Endothelial cell (in vitro differentiated cells): ENCODE measurements around the gene S100A12. TPM values are rescaled to one million over a fixed set of nuclear protein-coding genes. Genes with fewer than 3 reads are reported as not detected.
"Not testable (repeated sequence)": the region's sequence is repeated elsewhere in the genome, so short reads cannot be mapped to it uniquely, and the experiment has no call there.

Experiments
- DNase-seq: peaks from one replicate; pipeline ENCODE4 v3.0.0; 2021; ENCODE audit warnings: low spot score
- H3K27ac Mint-ChIP-seq: one replicate; pipeline ENCODE4 v1.8.0; 2021; ENCODE audit warnings: mixed read lengths, inconsistent platforms; ENCODE audit not compliant: unreplicated experiment
- H3K27me3 Mint-ChIP-seq: one replicate; pipeline ENCODE4 v1.8.0; 2021; ENCODE audit warnings: mild to moderate bottlenecking, moderate library complexity, mixed read lengths, inconsistent platforms; ENCODE audit not compliant: unreplicated experiment
- H3K36me3 Mint-ChIP-seq: one replicate; pipeline ENCODE4 v1.8.0; 2021; ENCODE audit warnings: mild to moderate bottlenecking, low read depth, mixed read lengths, inconsistent platforms; ENCODE audit not compliant: unreplicated experiment
- H3K4me1 Mint-ChIP-seq: one replicate; pipeline ENCODE4 v1.8.0; 2021; ENCODE audit warnings: mild to moderate bottlenecking, mixed read lengths, inconsistent platforms; ENCODE audit not compliant: unreplicated experiment
- H3K4me3 Mint-ChIP-seq: one replicate; pipeline ENCODE4 v1.8.0; 2021; ENCODE audit warnings: mild to moderate bottlenecking, mixed read lengths, inconsistent platforms; ENCODE audit not compliant: unreplicated experiment
- H3K9me3 Mint-ChIP-seq: one replicate; pipeline ENCODE4 v1.8.0; 2021; ENCODE audit warnings: mixed read lengths, inconsistent platforms; ENCODE audit not compliant: unreplicated experiment
- total RNA-seq: library from RNA; stranded (reverse); fragmentation: NEBNext Ultra II Directional; extraction: Animal tissue kit (Norgen Biotek cat#: 25700); gene quantifications from one replicate; pipeline ENCODE4 v1.2.1, GENCODE V29; 2021; ENCODE audit not compliant: unreplicated experiment
- TF ChIP-seq, protein P1 (sequence below): fragments of 200-600 bp; sonication (generic); IDR thresholded peaks from one replicate; pipeline ENCODE4 v1.5.0; 2021; ENCODE audit warnings: antibody characterized with exemption; ENCODE audit not compliant: unreplicated experiment

The S100A12 gene
- total RNA-seq, 1 donor from 2014 or later = not detected

DNA sequence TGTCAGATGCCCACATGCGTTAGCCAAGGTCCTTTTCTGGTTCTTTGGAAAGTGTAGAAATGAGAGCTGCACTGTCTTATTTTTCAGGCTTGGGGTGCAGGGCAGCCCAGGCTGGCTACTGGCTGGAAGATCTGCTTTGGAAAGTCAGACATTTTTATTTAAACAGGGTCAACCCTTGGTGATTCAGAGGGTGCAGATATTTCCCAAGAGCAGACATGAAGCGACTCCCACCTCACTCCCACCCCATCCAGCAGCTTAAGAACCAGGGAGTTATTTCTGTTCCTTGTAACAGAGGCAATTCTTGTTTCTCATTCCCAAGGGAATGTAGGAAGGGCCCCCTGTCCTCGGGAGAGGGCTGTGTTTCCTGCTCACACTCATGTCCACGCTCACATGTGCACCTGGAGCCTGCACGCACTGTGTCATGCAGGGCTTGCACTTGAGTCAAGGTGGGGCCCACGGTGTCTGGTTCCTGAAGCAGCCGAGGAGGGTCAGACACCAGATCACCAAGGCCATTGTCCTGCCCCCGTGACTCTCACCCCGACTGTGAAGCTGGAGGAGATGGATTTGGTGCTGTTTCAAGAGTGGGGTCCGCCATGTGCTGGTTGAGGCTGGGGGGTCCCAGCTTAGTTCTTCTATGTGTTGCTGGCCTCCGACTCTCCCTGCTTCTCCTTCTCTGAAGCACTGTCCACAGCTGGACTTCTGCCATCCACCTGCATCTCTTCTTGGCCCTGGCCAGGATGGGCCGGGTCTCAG is 41.9 kb upstream of the S100A12 start:
- Mint-ChIP-seq H3K27ac (no peak overlapping the region), H3K4me3 (no peak overlapping the region), H3K36me3 (peaks cover 3% of the 10 kb centered on the region), H3K4me1 (no peaks in the 10 kb centered on the region), H3K9me3 (peaks cover 4% of the 10 kb centered on the region), H3K27me3 (peaks cover 3% of the 10 kb centered on the region)
- DNase-seq = no peak
- TF ChIP-seq, protein P1, sequence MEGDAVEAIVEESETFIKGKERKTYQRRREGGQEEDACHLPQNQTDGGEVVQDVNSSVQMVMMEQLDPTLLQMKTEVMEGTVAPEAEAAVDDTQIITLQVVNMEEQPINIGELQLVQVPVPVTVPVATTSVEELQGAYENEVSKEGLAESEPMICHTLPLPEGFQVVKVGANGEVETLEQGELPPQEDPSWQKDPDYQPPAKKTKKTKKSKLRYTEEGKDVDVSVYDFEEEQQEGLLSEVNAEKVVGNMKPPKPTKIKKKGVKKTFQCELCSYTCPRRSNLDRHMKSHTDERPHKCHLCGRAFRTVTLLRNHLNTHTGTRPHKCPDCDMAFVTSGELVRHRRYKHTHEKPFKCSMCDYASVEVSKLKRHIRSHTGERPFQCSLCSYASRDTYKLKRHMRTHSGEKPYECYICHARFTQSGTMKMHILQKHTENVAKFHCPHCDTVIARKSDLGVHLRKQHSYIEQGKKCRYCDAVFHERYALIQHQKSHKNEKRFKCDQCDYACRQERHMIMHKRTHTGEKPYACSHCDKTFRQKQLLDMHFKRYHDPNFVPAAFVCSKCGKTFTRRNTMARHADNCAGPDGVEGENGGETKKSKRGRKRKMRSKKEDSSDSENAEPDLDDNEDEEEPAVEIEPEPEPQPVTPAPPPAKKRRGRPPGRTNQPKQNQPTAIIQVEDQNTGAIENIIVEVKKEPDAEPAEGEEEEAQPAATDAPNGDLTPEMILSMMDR = no peak

DNA sequence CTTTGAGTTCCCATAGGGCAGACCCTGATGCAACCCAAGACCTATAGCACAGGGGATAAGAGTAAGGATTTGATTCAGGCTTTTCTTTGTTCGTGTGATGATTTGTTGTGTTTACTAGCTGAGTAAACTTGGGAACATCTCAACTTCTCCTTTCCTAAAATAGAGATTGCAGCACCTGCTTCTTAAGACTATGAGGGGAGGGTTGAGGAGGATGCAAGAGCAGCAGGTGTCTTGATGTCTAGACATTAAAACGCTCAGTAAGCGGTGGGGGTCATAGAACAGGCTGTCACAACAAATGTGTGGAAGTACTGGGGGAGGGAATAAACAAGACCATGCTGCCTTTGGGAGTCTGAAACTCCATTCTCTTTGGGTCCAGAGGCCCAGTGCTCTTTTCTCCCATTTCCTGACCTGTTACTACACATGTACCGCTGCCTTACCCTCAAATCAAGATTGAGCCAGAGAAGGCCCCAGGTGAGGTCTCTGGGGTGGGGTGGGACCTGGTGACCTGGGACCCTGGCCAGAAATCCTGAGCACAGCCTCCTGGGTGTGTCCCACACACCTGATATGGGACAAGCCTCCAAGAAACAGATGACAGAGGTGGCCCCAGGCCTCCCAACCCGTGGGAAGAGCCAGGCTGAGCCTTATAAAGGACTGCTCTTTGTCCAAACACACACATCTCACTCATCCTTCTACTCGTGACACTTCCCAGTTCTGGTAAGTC is 40.6 kb upstream of the S100A12 start, which contains the start of gene S100A7A:
TSS of gene S100A7A (plus strand) at position 671 of the 721 bp plus-strand sequence. CDS start 1,563 bp downstream, outside the sequence.
- TF ChIP-seq, protein P1 = no peak
- no peak for DNase-seq
- no peak within 1 kb of the TSS for H3K4me3 Mint-ChIP-seq
- H3K27ac Mint-ChIP-seq = no peak within 1 kb of the TSS
- H3K27me3 Mint-ChIP-seq = peaks cover 3% of the 10 kb centered on the region
- H3K4me1 Mint-ChIP-seq = no peaks in the 10 kb centered on the region
- H3K36me3 Mint-ChIP-seq = peaks cover 3% of the 10 kb centered on the region
- peaks cover 4% of the 10 kb centered on the region for H3K9me3 Mint-ChIP-seq

DNA sequence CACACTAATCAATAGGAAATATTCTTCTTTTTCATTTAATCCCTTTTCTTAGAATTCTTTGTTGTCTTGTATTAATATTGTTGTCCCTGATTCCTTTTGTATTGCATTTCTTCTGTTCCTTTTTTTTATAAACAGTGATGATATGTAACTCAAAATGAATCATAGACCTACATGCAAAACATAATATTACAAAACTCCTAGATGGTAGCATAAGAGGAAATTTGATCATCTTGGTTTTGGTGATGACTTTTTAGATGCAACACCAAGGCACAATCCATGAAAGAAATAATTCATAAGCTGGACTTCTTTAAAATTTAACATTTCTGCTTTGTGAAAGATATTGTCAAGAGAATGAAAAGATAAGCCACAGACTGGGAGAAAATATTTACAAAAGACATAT is 38.5 kb upstream of the S100A12 start:
- not testable (repeated sequence) for H3K27me3 Mint-ChIP-seq, H3K36me3 Mint-ChIP-seq, H3K27ac Mint-ChIP-seq, DNase-seq, H3K9me3 Mint-ChIP-seq, H3K4me3 Mint-ChIP-seq, H3K4me1 Mint-ChIP-seq

DNA sequence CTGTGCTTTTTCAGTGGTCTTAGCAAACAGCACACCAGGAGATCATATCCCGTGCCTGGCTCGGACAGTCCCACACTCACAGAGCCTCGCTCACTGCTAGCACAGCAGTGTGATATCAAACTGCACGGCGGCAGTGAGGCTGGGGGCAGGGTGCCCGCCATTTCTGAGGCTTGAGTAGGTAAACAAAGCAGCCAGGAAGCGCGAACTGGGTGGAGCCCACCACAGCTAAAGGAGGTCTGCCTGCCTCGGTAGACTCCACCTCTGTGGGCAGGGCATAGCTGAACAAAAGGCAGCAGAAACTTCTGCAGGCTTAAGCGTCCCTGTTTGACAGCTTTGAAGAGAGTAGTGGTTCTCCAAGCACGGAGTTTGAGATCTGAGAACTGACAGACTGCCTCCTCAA is 31.9 kb upstream of the S100A12 start:
- not testable (repeated sequence) for H3K4me3 Mint-ChIP-seq, H3K27ac Mint-ChIP-seq, DNase-seq, H3K36me3 Mint-ChIP-seq, H3K9me3 Mint-ChIP-seq, H3K27me3 Mint-ChIP-seq, H3K4me1 Mint-ChIP-seq

DNA sequence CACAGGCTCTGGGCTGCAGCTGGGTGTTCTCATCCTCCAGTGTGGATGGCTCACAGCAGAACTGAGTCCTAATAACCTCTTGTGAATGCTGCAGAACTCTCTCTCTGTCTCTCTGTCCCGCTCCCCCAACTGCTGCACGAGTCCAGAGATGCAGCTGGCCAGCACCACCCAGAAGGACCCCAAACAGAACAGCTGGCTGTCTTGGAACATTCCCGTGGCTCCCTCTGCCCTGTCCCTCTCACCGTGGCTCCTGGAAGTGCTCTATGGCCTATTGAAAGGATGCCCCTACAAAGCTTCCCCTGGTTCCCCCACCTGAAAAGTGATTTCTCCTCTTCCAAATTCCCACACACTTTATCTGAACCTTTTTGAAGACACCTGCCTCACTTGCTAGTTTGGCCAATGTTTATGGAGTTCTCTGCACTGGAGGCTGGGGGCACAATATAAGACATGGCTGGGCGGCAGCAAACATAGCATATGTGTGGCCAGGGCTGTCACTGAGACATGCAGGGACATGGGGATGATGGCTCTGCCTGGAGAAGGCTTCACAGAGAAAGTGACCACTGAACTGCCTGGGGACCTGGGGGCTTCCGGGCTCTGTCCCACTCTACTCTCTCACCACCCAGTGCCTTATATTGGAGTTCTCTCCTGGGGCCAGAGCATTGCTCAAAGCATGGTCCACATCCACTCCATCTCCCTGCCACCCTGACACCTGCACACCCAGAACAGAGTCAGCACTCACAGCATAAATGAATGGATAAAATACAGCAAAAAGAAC is 30.6 kb upstream of the S100A12 start:
- H3K27ac Mint-ChIP-seq, H3K9me3 Mint-ChIP-seq, H3K4me3 Mint-ChIP-seq, H3K4me1 Mint-ChIP-seq, H3K27me3 Mint-ChIP-seq, H3K36me3 Mint-ChIP-seq, DNase-seq: not testable (repeated sequence)

DNA sequence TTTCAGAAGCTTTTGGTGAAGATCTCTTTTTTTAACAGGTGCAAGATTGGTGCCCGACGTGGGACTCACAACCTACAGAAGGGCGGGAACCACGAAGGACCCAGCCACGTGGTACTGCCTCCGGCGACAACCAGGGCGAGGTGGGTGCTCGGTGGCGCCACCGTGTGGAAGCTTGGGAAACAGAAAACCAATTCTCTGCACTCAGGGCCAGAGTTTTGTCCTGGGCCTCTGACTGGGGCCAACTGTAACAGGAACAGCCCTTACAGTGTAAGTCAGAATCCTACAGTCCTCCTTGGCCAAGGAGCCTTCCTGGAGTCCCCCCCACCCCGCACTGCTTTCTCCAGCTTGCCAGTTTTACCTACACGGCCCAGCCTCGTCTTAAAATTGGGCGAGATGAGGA is 29.3 kb upstream of the S100A12 start:
- Mint-ChIP-seq H3K27ac (no peak overlapping the region), H3K4me1 (no peaks in the 10 kb centered on the region), H3K27me3 (peaks cover 9% of the 10 kb centered on the region), H3K9me3 (peaks cover 5% of the 10 kb centered on the region), H3K4me3 (no peak overlapping the region), H3K36me3 (no peaks in the 10 kb centered on the region)
- TF ChIP-seq, protein P1 = peak; percentile 74
- peak; percentile 55 for DNase-seq
